ENCODE results near the gene CRAT. TPM values are rescaled to one million over a fixed set of nuclear protein-coding genes. Genes with fewer than 3 reads are reported as not detected.

Gene CRAT
- total RNA-seq, 1 experiment from 2014 or later, result 10.1 TPM

GRCh38 chr9:129060991-129061390, 49.6 kb downstream of the CRAT start:
- intact Hi-C loops (cut with micrococcal nuclease; ENCODE audit: unreplicated experiment), result no loop called here
- POLR2A ChIA-PET (ENCODE audit: low non-redundant PET), result no interaction called here
- BruUV-seq (replicated peaks), result no TSS peak

DNA sequence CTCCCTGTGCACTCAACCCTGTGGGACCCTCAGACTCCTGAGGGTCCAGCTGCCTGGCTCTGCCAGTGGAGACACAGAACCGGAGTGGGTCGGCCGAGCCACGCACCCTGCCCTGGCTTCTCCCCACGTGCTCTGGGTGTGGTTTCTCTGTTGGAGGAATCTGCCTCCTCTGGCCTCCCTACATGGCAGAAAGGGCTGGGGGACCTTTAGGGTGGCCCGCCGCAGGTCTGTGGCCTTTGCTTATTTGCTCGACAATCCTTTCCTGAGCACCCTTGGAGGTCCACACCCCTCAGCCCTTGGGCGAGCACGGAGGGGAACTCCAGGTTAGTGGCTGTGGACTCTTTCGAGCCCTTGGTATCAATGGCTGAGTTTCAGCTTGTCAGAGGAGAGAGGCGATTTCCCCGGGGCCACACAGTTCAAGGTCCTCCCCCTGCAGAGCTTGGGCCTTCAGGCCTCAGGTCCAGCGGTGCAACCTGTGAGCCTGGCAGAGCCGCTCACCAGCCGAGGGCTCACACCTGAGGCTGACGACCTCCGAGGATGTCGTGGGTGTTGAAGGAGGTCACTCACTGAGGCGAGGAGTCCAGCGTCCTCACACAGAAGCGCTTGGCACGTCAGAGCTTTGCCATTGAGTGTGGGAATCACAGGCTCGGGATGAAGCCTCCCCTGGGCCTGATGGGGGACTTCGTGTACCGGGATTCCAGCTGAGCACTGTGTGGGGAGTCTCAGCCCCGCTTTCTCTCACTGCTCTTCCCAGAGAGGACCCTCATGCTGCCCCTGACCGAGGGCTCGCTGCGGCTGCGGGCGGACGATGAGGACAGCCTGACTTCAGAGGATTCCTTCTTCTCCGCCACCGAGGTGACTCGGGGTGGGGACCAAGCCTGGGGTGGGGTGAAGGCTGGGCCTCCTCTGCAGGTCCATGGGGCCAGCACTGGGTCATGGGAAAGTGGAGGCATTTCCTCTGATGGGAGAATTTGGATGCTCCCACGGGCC, 50.5 kb downstream of the CRAT start:
- no peaks in the 10 kb centered on the region for H3K27me3 ChIP-seq (replicated peaks; ENCODE audit: insufficient read depth, low read depth, low read length, poor library complexity)
- CTCF ChIA-PET, result no interaction called here
- intact Hi-C loops (cut with micrococcal nuclease; ENCODE audit: unreplicated experiment), result no loop called here

More at GRCh38 chr9:129060991-129061390, 49.6 kb downstream of the CRAT start:
- H3K27me3 ChIP-seq (replicated peaks; ENCODE audit: insufficient read depth, low read depth, low read length, poor library complexity), result no peaks in the 10 kb centered on the region
- H3K9me3 ChIP-seq (ENCODE audit: low read depth, low read length, poor library complexity, severe bottlenecking), result no peaks in the 10 kb centered on the region
- no peaks in the 10 kb centered on the region for H3K4me1 ChIP-seq (ENCODE audit: insufficient read depth, low read length, poor library complexity, severe bottlenecking)
- TF ChIP-seq EZH2 (IDR thresholded peaks at IDR 0.05; ENCODE audit: borderline replicate concordance, low read depth, low read length, poor library complexity, severe bottlenecking), result no peak
- TF ChIP-seq, protein P1, sequence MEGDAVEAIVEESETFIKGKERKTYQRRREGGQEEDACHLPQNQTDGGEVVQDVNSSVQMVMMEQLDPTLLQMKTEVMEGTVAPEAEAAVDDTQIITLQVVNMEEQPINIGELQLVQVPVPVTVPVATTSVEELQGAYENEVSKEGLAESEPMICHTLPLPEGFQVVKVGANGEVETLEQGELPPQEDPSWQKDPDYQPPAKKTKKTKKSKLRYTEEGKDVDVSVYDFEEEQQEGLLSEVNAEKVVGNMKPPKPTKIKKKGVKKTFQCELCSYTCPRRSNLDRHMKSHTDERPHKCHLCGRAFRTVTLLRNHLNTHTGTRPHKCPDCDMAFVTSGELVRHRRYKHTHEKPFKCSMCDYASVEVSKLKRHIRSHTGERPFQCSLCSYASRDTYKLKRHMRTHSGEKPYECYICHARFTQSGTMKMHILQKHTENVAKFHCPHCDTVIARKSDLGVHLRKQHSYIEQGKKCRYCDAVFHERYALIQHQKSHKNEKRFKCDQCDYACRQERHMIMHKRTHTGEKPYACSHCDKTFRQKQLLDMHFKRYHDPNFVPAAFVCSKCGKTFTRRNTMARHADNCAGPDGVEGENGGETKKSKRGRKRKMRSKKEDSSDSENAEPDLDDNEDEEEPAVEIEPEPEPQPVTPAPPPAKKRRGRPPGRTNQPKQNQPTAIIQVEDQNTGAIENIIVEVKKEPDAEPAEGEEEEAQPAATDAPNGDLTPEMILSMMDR (conservative IDR thresholded peaks at IDR 0.05; ENCODE audit: low read depth, low read length), result no peak
- CTCF ChIA-PET, result no interaction called here
- H3K27ac ChIP-seq (ENCODE audit: low read depth, low read length, poor library complexity, severe bottlenecking), result no peak overlapping the region
- DNase-seq (ENCODE audit: low spot score), result no peak
- H3K36me3 ChIP-seq (ENCODE audit: insufficient read depth, low read length, poor library complexity, severe bottlenecking), result peaks cover 3% of the 10 kb centered on the region
- no peak overlapping the region for H3K4me3 ChIP-seq (ENCODE audit: low read depth, low read length, poor library complexity, severe bottlenecking)

GRCh38 chr9:129058965-129059795, 51.4 kb downstream of the CRAT start:
- intact Hi-C loops (cut with micrococcal nuclease; ENCODE audit: unreplicated experiment), result no loop called here

More for the DNA sequence above, 50.5 kb downstream of the CRAT start:
- BruUV-seq (replicated peaks), result no TSS peak
- H3K36me3 ChIP-seq (ENCODE audit: insufficient read depth, low read length, poor library complexity, severe bottlenecking), result peaks cover 3% of the 10 kb centered on the region
- H3K27ac ChIP-seq (ENCODE audit: low read depth, low read length, poor library complexity, severe bottlenecking), result no peak overlapping the region
- H3K9me3 ChIP-seq (ENCODE audit: low read depth, low read length, poor library complexity, severe bottlenecking), result no peaks in the 10 kb centered on the region
- TF ChIP-seq, protein P1 (conservative IDR thresholded peaks at IDR 0.05; ENCODE audit: low read depth, low read length), result no peak
- no peak for TF ChIP-seq EZH2 (IDR thresholded peaks at IDR 0.05; ENCODE audit: borderline replicate concordance, low read depth, low read length, poor library complexity, severe bottlenecking)
- POLR2A ChIA-PET (ENCODE audit: low non-redundant PET), result no interaction called here
- H3K4me1 ChIP-seq (ENCODE audit: insufficient read depth, low read length, poor library complexity, severe bottlenecking), result no peaks in the 10 kb centered on the region
- no peak overlapping the region for H3K4me3 ChIP-seq (ENCODE audit: low read depth, low read length, poor library complexity, severe bottlenecking)
- no peak for DNase-seq (ENCODE audit: low spot score)

More at GRCh38 chr9:129058965-129059795, 51.4 kb downstream of the CRAT start:
- H3K36me3 ChIP-seq (ENCODE audit: insufficient read depth, low read length, poor library complexity, severe bottlenecking), result peaks cover 3% of the 10 kb centered on the region
- DNase-seq (ENCODE audit: low spot score), result no peak
- BruUV-seq (replicated peaks), result no TSS peak
- CTCF ChIA-PET, result no interaction called here
- TF ChIP-seq, protein P1 (conservative IDR thresholded peaks at IDR 0.05; ENCODE audit: low read depth, low read length), result no peak
- TF ChIP-seq EZH2 (IDR thresholded peaks at IDR 0.05; ENCODE audit: borderline replicate concordance, low read depth, low read length, poor library complexity, severe bottlenecking), result no peak
- H3K27ac ChIP-seq (ENCODE audit: low read depth, low read length, poor library complexity, severe bottlenecking), result no peak overlapping the region
- POLR2A ChIA-PET (ENCODE audit: low non-redundant PET), result no interaction called here
- H3K27me3 ChIP-seq (replicated peaks; ENCODE audit: insufficient read depth, low read depth, low read length, poor library complexity), result no peaks in the 10 kb centered on the region
- H3K4me1 ChIP-seq (ENCODE audit: insufficient read depth, low read length, poor library complexity, severe bottlenecking), result no peaks in the 10 kb centered on the region
- no peaks in the 10 kb centered on the region for H3K9me3 ChIP-seq (ENCODE audit: low read depth, low read length, poor library complexity, severe bottlenecking)
- no peak overlapping the region for H3K4me3 ChIP-seq (ENCODE audit: low read depth, low read length, poor library complexity, severe bottlenecking)

All from A673 (cell line).